GM13976 (cell line): ENCODE results near the gene ASAP2.

Experiments used
- DNase-seq: peaks from one replicate; pipeline ENCODE4 v3.0.0; 2012; ENCODE audit warnings: low spot score
- CTCF ChIP-seq: IDR thresholded peaks from 2 replicates; pipeline ENCODE4 v1.5.1; 2012; ENCODE audit warnings: borderline replicate concordance, mild to moderate bottlenecking; ENCODE audit not compliant: insufficient read depth; ENCODE audit errors: extremely low read depth, missing control alignments, control extremely low read depth
- in situ Hi-C: fragments of 300-500 bp; cut with MboI; formaldehyde crosslinking; loops from one replicate; pipeline ENCODE4 v1.12.0; 2022; ENCODE audit warnings: low sequenced_read_pairs, mixed read lengths, inconsistent platforms; ENCODE audit not compliant: unreplicated experiment

The ASAP2 gene

GRCh38 chr2:9344434-9344833, 137.8 kb downstream of the ASAP2 start:
- TF ChIP-seq CTCF, result no peak
- in situ Hi-C loops, result no loop called here
- DNase-seq, result no peak

- DNase-seq, result no peak
- in situ Hi-C loops, result no loop called here
- no peak for TF ChIP-seq CTCF
Observed at GRCh38 chr2:9345343-9345742, 138.7 kb downstream of the ASAP2 start.

- in situ Hi-C loops, result no loop called here
- no peak for TF ChIP-seq CTCF
- DNase-seq, result no peak
Observed at GRCh38 chr2:9345997-9346396, 139.4 kb downstream of the ASAP2 start.

GRCh38 chr2:9346885-9347284, 140.3 kb downstream of the ASAP2 start:
- TF ChIP-seq CTCF, result no peak
- in situ Hi-C loops, result no loop called here

GRCh38 chr2:9347411-9347881, 140.8 kb downstream of the ASAP2 start:
- no peak for TF ChIP-seq CTCF
- in situ Hi-C loops, result no loop called here
- DNase-seq, result no peak

More at GRCh38 chr2:9346885-9347284, 140.3 kb downstream of the ASAP2 start:
- DNase-seq, result no peak

GRCh38 chr2:9354318-9354717, 147.7 kb downstream of the ASAP2 start:
- in situ Hi-C loops, result no loop called here
- no peak for TF ChIP-seq CTCF
- no peak for DNase-seq

- no peak for DNase-seq
- in situ Hi-C loops, result no loop called here
- no peak for TF ChIP-seq CTCF
Observed at GRCh38 chr2:9355270-9355669, 148.7 kb downstream of the ASAP2 start.
